Measurements from ENCODE around the gene STK40. TPM values are rescaled to one million over a fixed set of nuclear protein-coding genes. Genes with fewer than 3 reads are reported as not detected.

Gene STK40
- total RNA-seq, 1 donor from 2014 or later, result 34.2 TPM

GRCh38 chr1:36309397-36309796 is 76.3 kb downstream of the STK40 start:
- DNase-seq (ENCODE audit: low spot score), result no peak

GRCh38 chr1:36307601-36308330 is 78.0 kb downstream of the STK40 start:
- DNase-seq (ENCODE audit: low spot score), result peak; percentile 47

DNA sequence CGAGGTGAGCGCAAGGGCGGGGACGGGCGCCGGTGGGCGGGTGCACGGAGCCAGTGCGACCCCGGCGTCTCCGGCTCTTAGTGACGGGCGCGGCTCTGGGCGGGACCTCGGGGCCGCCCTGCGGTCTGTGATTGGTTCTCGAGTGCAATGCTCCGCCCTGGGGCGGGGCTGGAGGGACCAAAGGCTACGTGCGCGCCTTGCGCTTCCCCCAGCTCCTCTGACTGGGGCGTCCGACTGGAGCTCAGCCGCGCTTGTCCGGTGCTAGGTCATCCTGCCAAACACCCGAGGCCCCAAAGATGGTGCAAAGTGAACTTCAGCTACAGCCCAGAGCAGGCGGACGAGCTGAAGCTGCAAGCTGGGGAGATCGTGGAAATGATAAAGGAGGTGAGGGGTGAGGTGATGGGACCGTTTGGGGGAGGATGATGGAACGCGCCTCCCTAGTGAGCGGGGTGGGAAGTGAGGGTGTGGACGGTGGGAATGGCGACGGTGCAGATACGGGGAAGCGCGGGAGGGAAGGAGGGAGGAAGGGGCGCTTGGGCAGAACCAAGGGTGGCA is 78.7 kb downstream of the STK40 start:
- peak; percentile 93 for DNase-seq (ENCODE audit: low spot score)

DNA sequence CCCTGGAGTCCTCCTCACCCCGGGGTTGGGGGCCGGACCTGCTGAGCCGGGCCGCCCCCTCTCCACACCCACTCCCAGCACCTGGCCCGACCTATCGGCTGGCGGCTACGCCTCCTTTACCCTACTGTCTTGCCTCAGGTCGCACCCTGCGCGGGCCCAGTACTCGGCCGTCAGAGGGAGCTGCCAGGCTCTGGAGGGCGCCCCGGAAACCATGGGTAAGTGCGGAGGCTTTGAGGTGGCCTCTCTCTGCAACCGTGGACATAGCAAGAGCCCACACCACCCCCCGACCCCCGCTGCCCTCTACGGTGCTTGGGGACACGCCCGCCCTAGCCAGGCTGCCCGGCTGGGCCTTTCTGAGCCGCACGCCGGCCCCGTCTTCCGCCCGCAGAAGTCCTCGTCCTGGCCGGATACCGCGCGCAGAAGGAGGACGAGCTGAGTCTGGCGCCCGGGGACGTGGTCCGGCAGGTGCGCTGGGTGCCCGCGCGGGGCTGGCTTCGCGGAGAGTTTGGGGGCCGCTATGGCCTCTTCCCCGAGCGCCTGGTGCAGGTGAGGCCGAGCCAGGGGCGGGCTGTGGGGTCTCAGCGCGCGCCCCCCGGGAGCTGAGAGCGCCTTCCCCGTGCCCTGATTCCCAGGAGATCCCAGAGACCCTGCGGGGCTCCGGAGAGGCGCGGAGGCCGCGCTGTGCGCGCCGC is 79.4 kb downstream of the STK40 start, which contains the start of gene SH3D21:
TSS of gene SH3D21 (plus strand) at position 159 of the 692 bp plus-strand sequence. CDS start at position 212, 53 bp downstream.
- DNase-seq (ENCODE audit: low spot score), result peak; percentile 70

DNA sequence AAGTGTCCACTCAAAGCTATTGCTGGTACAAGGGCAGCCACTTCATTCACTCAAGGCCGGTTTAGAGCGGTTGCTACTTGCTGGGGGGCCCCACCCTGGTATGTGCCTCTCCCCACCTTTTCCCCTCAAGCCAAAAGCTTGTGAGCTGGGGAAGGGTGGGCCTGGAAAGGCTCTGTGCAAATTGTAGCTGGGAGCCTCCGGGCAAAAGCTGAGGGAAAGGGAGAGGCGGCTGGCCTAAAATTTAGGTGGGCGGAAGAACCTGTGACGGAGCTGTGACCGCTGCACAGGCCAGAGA is 79.9 kb downstream of the STK40 start:
- DNase-seq (ENCODE audit: low spot score), result no peak

GRCh38 chr1:36304970-36305914 is 80.5 kb downstream of the STK40 start:
- no peak for DNase-seq (ENCODE audit: low spot score)

DNA sequence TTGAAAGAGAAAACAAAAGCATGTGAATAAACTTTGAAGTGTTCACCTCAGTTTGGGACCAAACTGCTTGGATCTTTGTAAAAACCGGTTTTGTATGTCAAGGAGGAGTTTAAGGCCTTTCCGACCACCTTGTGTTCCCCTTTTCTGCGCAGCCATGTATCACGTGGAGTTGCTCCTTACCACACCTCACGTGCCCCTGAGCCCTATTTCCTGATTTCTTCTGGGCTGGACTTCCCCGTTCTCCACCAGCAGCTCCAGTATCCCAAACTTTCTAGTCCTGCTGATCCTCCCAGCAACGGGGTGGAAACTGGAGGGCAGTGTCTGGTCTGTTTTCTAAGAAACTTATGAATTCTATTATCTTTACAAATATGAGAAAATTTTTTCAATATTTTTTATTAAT is 81.2 kb downstream of the STK40 start:
- DNase-seq (ENCODE audit: low spot score), result no peak

DNA sequence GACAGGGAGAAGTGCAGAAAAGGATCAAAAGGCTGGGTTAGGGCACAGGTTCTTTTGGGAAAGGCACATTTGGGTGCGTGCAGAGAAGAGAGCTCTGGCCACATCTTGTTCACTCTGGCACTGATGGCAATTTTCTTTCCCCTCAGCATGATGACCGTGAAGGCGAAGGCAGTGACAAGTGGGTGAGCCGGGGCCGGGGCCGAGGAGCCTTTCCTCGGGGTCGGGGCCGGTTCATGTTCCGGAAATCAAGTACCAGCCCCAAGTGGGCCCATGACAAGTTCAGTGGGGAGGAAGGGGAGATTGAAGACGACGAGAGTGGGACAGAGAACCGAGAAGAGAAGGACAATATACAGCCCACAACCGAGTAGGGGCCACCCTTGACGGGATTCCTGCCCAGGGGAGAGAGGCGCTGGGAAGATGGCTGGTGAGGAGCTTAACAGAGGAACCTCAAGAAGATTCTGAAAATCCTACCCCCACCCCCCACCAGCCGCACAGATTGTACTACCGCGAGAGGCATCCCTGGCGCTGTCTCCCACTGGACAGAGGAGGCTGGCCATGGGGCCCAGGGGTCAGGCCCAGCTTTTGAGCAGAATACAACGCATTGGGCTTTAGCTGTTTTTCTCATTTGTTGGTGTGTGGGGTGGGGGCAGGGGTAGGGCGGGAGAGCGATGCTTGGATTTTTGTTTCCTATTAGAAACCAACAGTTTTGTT is 81.9 kb downstream of the STK40 start:
- DNase-seq (ENCODE audit: low spot score), result no peak

- DNase-seq (ENCODE audit: low spot score), result no peak
Observed at GRCh38 chr1:36303244-36303643, 82.5 kb downstream of the STK40 start.

DNA sequence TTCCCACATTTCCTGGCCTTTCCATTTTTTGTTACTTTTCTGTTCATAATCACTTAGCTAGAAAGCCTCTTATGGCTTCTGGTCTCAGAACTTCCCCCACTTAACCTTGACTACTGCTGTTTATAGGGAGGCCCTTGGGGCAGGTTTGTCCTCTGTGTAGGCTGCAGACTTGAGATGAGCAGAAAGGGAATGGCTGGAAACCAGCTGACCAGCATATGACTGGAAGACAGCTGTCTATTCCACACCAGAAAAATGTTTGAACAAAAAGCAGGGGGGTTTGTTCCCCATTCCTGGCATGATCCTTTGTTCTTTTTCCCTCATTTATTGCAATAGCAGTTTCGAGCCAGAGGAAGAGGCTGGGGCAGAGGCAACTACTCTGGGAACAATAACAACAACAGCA is 84.5 kb downstream of the STK40 start:
- DNase-seq (ENCODE audit: low spot score), result no peak

DNA sequence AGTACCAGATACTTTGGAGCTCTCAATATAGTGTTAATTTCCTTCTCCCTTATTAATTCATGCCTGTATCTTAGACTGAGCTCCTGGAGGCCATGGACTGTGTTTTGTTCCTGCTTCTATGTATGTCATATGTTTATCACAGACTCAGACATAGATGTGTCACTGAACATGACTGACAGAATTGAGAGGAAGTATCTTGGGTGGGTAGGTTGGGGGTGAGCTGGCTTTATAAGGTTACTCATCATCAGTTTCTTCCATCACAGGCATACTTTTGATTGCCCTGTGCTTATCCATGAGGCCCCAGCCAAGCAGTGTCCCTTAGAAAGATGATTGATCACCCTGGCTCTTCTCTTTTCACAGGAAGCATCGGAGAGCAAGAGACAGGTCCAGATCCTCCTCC is 85.2 kb downstream of the STK40 start:
- DNase-seq (ENCODE audit: low spot score), result no peak

- DNase-seq (ENCODE audit: low spot score), result no peak
Observed at GRCh38 chr1:36298640-36299039, 87.1 kb downstream of the STK40 start.

DNA sequence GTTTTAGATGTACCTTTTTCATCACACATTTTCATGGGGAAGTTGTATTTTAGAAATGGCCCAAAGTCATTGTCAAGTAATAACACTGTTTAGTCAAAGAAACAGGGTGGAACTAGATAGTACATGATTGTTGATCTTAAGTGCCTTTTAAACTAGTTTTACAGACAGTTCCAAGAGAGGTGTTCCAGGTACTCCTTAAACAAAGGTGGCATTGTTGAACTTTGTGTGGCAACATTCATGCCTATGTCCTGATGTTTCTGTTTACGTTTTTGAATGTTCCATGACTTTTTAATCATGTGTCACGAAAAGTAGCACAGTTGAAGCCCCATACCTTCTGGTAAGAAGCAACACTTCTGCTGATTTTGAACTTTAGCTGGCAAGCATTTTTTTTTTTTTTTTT is 88.7 kb downstream of the STK40 start:
- no peak for DNase-seq (ENCODE audit: low spot score)

GRCh38 chr1:36295390-36295789 is 90.3 kb downstream of the STK40 start:
- no peak for DNase-seq (ENCODE audit: low spot score)

Other genes with a start within 250 kb of the STK40 start
- 55.0 TPM for gene TRAPPC3, start 236.4 kb downstream of the STK40 start, total RNA-seq
- gene MAP7D1, start 229.8 kb downstream of the STK40 start, total RNA-seq, result 68.3 TPM
- gene THRAP3, start 161.5 kb downstream of the STK40 start, total RNA-seq, result 129 TPM
- 9.5 TPM for gene SH3D21, start 79.6 kb downstream of the STK40 start, total RNA-seq
- 12.4 TPM for gene EVA1B, start 62.3 kb downstream of the STK40 start, total RNA-seq
- gene LSM10, start 12.0 kb upstream of the STK40 start, total RNA-seq, result 28.9 TPM
- 13.4 TPM for gene OSCP1, start 64.5 kb upstream of the STK40 start, total RNA-seq
- 59.9 TPM for gene MRPS15, start 78.5 kb upstream of the STK40 start, total RNA-seq
- gene CSF3R, start 97.0 kb upstream of the STK40 start, total RNA-seq, result 13.7 TPM

Data from ureter (tissue), 1 donor.